Endothelial cell (in vitro differentiated cells): ENCODE measurements around the gene ADH4. TPM values are rescaled to one million over a fixed set of nuclear protein-coding genes. Genes with fewer than 3 reads are reported as not detected.
"Not testable (repeated sequence)": the region's sequence is repeated elsewhere in the genome, so short reads cannot be mapped to it uniquely, and the experiment has no call there.

Experiments
- DNase-seq: peaks from one replicate; pipeline ENCODE4 v3.0.0; 2021; ENCODE audit warnings: low spot score
- H3K27ac Mint-ChIP-seq: one replicate; pipeline ENCODE4 v1.8.0; 2021; ENCODE audit warnings: mixed read lengths, inconsistent platforms; ENCODE audit not compliant: unreplicated experiment
- H3K27me3 Mint-ChIP-seq: one replicate; pipeline ENCODE4 v1.8.0; 2021; ENCODE audit warnings: mild to moderate bottlenecking, moderate library complexity, mixed read lengths, inconsistent platforms; ENCODE audit not compliant: unreplicated experiment
- H3K36me3 Mint-ChIP-seq: one replicate; pipeline ENCODE4 v1.8.0; 2021; ENCODE audit warnings: mild to moderate bottlenecking, low read depth, mixed read lengths, inconsistent platforms; ENCODE audit not compliant: unreplicated experiment
- H3K4me1 Mint-ChIP-seq: one replicate; pipeline ENCODE4 v1.8.0; 2021; ENCODE audit warnings: mild to moderate bottlenecking, mixed read lengths, inconsistent platforms; ENCODE audit not compliant: unreplicated experiment
- H3K4me3 Mint-ChIP-seq: one replicate; pipeline ENCODE4 v1.8.0; 2021; ENCODE audit warnings: mild to moderate bottlenecking, mixed read lengths, inconsistent platforms; ENCODE audit not compliant: unreplicated experiment
- H3K9me3 Mint-ChIP-seq: one replicate; pipeline ENCODE4 v1.8.0; 2021; ENCODE audit warnings: mixed read lengths, inconsistent platforms; ENCODE audit not compliant: unreplicated experiment
- total RNA-seq: library from RNA; stranded (reverse); fragmentation: NEBNext Ultra II Directional; extraction: Animal tissue kit (Norgen Biotek cat#: 25700); gene quantifications from one replicate; pipeline ENCODE4 v1.2.1, GENCODE V29; 2021; ENCODE audit not compliant: unreplicated experiment
- TF ChIP-seq, protein P1 (sequence below): fragments of 200-600 bp; sonication (generic); IDR thresholded peaks from one replicate; pipeline ENCODE4 v1.5.0; 2021; ENCODE audit warnings: antibody characterized with exemption; ENCODE audit not compliant: unreplicated experiment

The ADH4 gene
- total RNA-seq, 1 donor from 2014 or later: not detected

DNA sequence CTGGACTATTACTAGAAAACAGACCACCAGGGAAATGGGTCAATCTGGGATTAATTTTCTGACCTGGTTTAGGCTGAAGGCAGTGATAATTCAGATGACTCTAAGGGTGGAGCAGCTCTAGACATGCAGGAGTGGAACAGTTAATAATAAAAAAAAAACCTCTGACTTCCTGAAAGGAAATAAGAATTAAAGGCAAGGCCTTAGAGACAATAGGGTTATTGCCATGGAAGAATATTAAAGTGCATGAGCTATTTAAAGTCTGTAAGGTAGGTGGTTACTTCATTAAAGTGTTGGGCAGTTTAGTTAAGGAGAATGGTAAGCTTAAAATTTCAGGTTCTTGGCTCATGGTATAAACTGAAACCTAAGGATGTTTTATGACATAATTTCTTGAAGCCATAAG is 40.9 kb downstream of the ADH4 start:
- no peaks in the 10 kb centered on the region for H3K36me3 Mint-ChIP-seq
- TF ChIP-seq, protein P1, sequence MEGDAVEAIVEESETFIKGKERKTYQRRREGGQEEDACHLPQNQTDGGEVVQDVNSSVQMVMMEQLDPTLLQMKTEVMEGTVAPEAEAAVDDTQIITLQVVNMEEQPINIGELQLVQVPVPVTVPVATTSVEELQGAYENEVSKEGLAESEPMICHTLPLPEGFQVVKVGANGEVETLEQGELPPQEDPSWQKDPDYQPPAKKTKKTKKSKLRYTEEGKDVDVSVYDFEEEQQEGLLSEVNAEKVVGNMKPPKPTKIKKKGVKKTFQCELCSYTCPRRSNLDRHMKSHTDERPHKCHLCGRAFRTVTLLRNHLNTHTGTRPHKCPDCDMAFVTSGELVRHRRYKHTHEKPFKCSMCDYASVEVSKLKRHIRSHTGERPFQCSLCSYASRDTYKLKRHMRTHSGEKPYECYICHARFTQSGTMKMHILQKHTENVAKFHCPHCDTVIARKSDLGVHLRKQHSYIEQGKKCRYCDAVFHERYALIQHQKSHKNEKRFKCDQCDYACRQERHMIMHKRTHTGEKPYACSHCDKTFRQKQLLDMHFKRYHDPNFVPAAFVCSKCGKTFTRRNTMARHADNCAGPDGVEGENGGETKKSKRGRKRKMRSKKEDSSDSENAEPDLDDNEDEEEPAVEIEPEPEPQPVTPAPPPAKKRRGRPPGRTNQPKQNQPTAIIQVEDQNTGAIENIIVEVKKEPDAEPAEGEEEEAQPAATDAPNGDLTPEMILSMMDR: no peak
- DNase-seq: no peak
- no peak overlapping the region for H3K4me3 Mint-ChIP-seq
- peaks cover 4% of the 10 kb centered on the region for H3K4me1 Mint-ChIP-seq
- no peak overlapping the region for H3K27ac Mint-ChIP-seq
- peaks cover 3% of the 10 kb centered on the region for H3K9me3 Mint-ChIP-seq
- peaks cover 5% of the 10 kb centered on the region for H3K27me3 Mint-ChIP-seq

DNA sequence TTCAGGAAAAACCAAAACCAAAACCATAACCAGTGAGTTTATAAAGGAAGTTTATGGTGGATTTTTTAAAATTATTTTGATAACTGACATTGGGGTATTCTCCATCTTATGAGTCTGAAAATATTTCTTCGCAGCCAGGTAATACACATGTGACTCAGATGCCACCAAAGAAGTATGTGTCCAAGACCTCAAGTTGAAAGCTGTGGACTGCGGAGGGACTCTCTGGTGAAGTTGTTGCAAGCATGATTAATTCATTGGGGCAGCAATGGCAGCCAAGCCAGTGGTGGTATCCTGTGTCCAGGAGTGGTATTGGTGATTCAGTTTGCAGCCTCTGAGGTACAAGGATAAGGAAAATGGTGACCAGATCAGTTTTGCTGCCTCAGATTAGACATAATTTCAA is 41.5 kb downstream of the ADH4 start:
- H3K4me1 Mint-ChIP-seq: peaks cover 4% of the 10 kb centered on the region
- peaks cover 5% of the 10 kb centered on the region for H3K27me3 Mint-ChIP-seq
- H3K36me3 Mint-ChIP-seq: no peaks in the 10 kb centered on the region
- peaks cover 3% of the 10 kb centered on the region for H3K9me3 Mint-ChIP-seq
- no peak overlapping the region for H3K27ac Mint-ChIP-seq
- TF ChIP-seq, protein P1: no peak
- no peak for DNase-seq
- no peak overlapping the region for H3K4me3 Mint-ChIP-seq

DNA sequence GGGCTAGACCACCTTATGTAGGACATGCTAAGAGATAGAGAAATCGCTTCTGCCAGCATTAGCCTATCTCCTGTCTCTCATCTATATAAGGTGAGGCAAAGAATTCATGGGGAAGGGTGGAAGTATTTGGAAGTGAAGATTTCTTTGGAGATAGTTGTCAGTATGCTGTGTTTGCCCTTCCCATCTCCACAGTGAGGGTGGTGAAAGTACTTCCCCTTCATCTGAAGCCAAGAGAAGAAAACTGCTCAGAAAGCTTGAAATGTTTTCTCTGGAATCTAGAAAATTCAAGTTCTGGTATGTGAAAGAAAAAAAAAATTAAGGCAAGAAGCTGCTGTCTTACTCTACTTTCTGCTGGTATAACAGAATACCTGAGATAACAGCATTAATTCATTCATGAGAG is 43.2 kb downstream of the ADH4 start:
- H3K4me1 Mint-ChIP-seq: peaks cover 4% of the 10 kb centered on the region
- H3K9me3 Mint-ChIP-seq: peaks cover 3% of the 10 kb centered on the region
- TF ChIP-seq, protein P1: no peak
- H3K4me3 Mint-ChIP-seq: no peak overlapping the region
- DNase-seq: no peak
- no peaks in the 10 kb centered on the region for H3K36me3 Mint-ChIP-seq
- H3K27ac Mint-ChIP-seq: no peak overlapping the region
- peaks cover 5% of the 10 kb centered on the region for H3K27me3 Mint-ChIP-seq

DNA sequence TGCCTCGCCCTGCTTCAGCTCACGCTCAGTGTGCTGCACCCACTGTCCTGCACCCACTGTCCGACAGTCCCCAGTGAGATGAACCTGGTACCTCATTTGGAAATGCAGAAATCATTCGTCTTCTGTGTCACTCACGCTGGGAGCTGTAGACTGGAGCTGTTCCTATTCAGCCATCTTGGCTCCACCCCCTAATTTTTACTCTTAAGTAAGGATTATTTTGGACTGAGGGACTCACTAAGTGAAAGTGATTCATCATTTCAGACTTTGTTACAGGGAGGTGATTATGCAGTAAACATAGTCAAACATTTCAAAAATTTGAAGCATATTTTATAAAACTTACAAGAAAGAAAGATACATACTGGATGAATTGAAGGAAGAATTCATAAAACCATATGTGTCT is 44.3 kb downstream of the ADH4 start:
- not testable (repeated sequence) for DNase-seq, H3K9me3 Mint-ChIP-seq, H3K36me3 Mint-ChIP-seq, H3K27me3 Mint-ChIP-seq, H3K4me1 Mint-ChIP-seq, H3K27ac Mint-ChIP-seq, H3K4me3 Mint-ChIP-seq

DNA sequence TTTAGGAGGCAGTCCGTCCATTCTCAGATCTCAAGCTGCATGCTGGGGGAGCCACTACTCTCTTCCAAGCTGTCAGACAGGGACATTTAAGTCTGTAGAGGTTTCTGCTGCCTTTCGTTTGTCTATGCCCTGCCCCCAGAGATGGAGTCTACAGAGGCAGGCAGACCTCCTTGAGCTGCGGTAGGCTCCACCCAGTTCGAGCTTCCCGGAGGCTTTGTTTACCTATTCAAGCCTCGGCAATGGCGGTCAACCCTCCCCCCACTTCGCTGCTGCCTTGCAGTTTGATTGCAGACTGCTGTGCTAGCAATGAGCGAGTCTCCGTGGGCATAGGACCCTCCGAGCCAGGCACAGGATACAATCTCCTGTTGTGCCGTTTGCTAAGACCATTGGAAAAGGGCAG is 44.8 kb downstream of the ADH4 start:
- TF ChIP-seq, protein P1: no peak
- no peaks in the 10 kb centered on the region for H3K36me3 Mint-ChIP-seq
- no peak overlapping the region for H3K4me3 Mint-ChIP-seq
- no peak overlapping the region for H3K27ac Mint-ChIP-seq
- peaks cover 3% of the 10 kb centered on the region for H3K27me3 Mint-ChIP-seq
- peaks cover 3% of the 10 kb centered on the region for H3K9me3 Mint-ChIP-seq
- no peak for DNase-seq
- peaks cover 4% of the 10 kb centered on the region for H3K4me1 Mint-ChIP-seq

DNA sequence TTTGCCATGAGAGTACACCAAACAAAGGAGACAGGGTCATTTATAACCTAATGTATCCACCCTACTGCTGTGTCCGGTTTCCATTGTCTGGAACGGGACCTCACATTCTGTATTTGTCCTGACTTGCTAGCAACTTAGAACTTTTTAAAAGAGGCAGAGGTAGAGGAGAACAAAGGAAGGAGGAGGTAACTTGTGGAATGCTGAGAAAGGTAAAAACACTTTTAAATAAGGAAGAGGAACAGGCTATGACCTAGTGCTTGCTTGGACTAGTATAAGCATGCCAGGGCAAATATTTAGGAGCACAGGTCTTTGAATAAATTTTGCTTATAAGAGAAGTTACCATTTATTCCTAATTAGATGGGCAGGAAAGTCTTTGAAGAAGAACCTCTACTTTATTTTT is 52.3 kb downstream of the ADH4 start:
- not testable (repeated sequence) for DNase-seq, H3K27ac Mint-ChIP-seq, H3K36me3 Mint-ChIP-seq, H3K9me3 Mint-ChIP-seq, H3K27me3 Mint-ChIP-seq, H3K4me3 Mint-ChIP-seq
- peaks cover 43% of the 10 kb centered on the region for H3K4me1 Mint-ChIP-seq
